K562 (cell line): ENCODE measurements around the gene NDST1. TPM values are rescaled to one million over a fixed set of nuclear protein-coding genes. Genes with fewer than 3 reads are reported as not detected.

Experiments used
- ATAC-seq: fragments of 200-7000 bp; cut with Tn5 transposase; 3 replicates; pipeline ENCODE4 v1.9.1; 2020; ENCODE audit warnings: moderate library complexity
- BruUV-seq: library from RNA; stranded (reverse); fragments of 400-500 nt; replicated peaks from 2 replicates; lab custom pipeline; 2021; lab: Mats Ljungman, UMichigan
- CTCF ChIA-PET: fragments of 300-600 bp; formaldehyde crosslinking; extraction: SDS; loops from one replicate; lab custom pipeline; 2021; ENCODE audit warnings: low intra/inter-chr PET ratio; lab: Yijun Ruan, JAX
- POLR2A ChIA-PET: fragments of 300-600, 350-650 bp; sonication (Branson Sonifier 250); formaldehyde crosslinking; extraction: SDS; loops from one replicate; lab custom pipeline; 2021; ENCODE audit warnings: antibody characterized with exemption, inconsistent platforms; lab: Yijun Ruan, JAX
- DNase-seq, 4 experiments: peaks; one replicate each; pipeline versions ENCODE4 v3.0.0 to v3.0.0-alpha.2; 2011 to 2018; ENCODE audit warnings: low spot score in 3 of 4, mixed read lengths in 3 of 4; ENCODE audit errors: extremely low read depth in 1 of 4
- FAIRE-seq: peaks from 2 replicates; lab custom pipeline; 2011; peaks lifted over from hg19 to GRCh38; lab: Jason Lieb, UNC
- H2AFZ ChIP-seq: 2 replicates; pipeline ENCODE4 v1.6.0; 2011; ENCODE audit warnings: low read depth, low read length, control low read depth, inconsistent platforms
- H3K27ac ChIP-seq: fragments of 200-600 bp; 3 replicates; pipeline ENCODE4 v1.8.0; 2011; ENCODE audit warnings: low read depth, mild to moderate bottlenecking, control low read depth, inconsistent platforms, low read length, moderate library complexity, mixed read lengths; ENCODE audit errors: extremely low read depth
- H3K27me3 ChIP-seq, 2 experiments: fragments of 300-600 bp in 1 of 2; 2 replicates in 1 of 2; 3 replicates in 1 of 2; pipeline versions ENCODE4 v1.6.0 to v1.8.0; 2011; ENCODE audit warnings: inconsistent platforms in 2 of 2, low read length in 2 of 2, mild to moderate bottlenecking in 1 of 2, mixed read lengths in 1 of 2, moderate library complexity in 1 of 2; ENCODE audit not compliant: control insufficient read depth in 2 of 2, insufficient read depth in 2 of 2
- H3K36me3 ChIP-seq: fragments of 300-600 bp; 3 replicates; pipeline ENCODE4 v1.8.0; 2011; ENCODE audit warnings: mild to moderate bottlenecking, low read length, inconsistent platforms; ENCODE audit not compliant: control insufficient read depth, insufficient read depth
- H3K4me1 ChIP-seq, 2 experiments: fragments of 200-600 bp in 1 of 2; replicated peaks in 1 of 2; 2 replicates in 1 of 2; 3 replicates in 1 of 2; pipeline versions ENCODE4 v1.5.1 to v1.8.0; 2011; ENCODE audit warnings: inconsistent platforms in 2 of 2, low read length in 2 of 2, mild to moderate bottlenecking in 1 of 2, mixed read lengths in 1 of 2, moderate library complexity in 1 of 2; ENCODE audit not compliant: control insufficient read depth in 2 of 2, insufficient read depth in 2 of 2
- H3K4me2 ChIP-seq: 2 replicates; pipeline ENCODE4 v1.6.1; 2011; ENCODE audit warnings: low read length, control low read depth, inconsistent platforms, mixed read lengths; ENCODE audit not compliant: insufficient read depth
- H3K4me3 ChIP-seq: fragments of 200-600 bp; sonication (generic), shearing (Covaris generic); 2 replicates; pipeline ENCODE4 v1.5.1; 2016; ENCODE audit warnings: control low read depth, inconsistent platforms
- H3K79me2 ChIP-seq: fragments of 200-600 bp; 3 replicates; pipeline ENCODE4 v1.8.0; 2011; ENCODE audit warnings: low read length, inconsistent platforms; ENCODE audit not compliant: control insufficient read depth, insufficient read depth
- H3K9ac ChIP-seq, 2 experiments: 2 replicates each; pipeline versions ENCODE4 v1.6.0 to v1.6.1; 2011; ENCODE audit warnings: low read depth in 2 of 2, low read length in 2 of 2, control low read depth in 1 of 2, inconsistent platforms in 1 of 2, mild to moderate bottlenecking in 1 of 2, mixed read lengths in 1 of 2; ENCODE audit not compliant: insufficient read depth in 1 of 2
- H3K9me1 ChIP-seq: one replicate; pipeline ENCODE4 v1.6.0; 2011; ENCODE audit warnings: inconsistent platforms, mild to moderate bottlenecking, low read length, moderate library complexity; ENCODE audit not compliant: control insufficient read depth, insufficient read depth
- H3K9me3 ChIP-seq: replicated peaks from 2 replicates; pipeline ENCODE4 v1.5.1; 2011; ENCODE audit warnings: low read depth, low read length, inconsistent platforms; ENCODE audit not compliant: control insufficient read depth, insufficient read depth
- H4K20me1 ChIP-seq: replicated peaks from 2 replicates; pipeline ENCODE4 v1.6.1; 2011; ENCODE audit warnings: low read length, inconsistent platforms, mixed read lengths; ENCODE audit not compliant: control insufficient read depth, insufficient read depth
- HDAC3 ChIP-seq: fragments of 450-650 bp; IDR thresholded peaks from 2 replicates; pipeline ENCODE4 v1.6.1; 2018; ENCODE audit warnings: borderline replicate concordance, mild to moderate bottlenecking, moderate library complexity; ENCODE audit not compliant: partially characterized antibody
- MEIS2 ChIP-seq: fragments of 450-650 bp; IDR thresholded peaks from 2 replicates; pipeline ENCODE4 v1.6.1; 2014; ENCODE audit warnings: mild to moderate bottlenecking; ENCODE audit not compliant: partially characterized antibody
- RCOR1 ChIP-seq, 2 experiments: IDR thresholded peaks; 2 replicates each; pipeline ENCODE4 v1.6.1; 2012; ENCODE audit warnings: low read depth in 2 of 2, low read length in 2 of 2, borderline replicate concordance in 1 of 2, improper control_type of control experiment in 1 of 2
- TCF3 ChIP-seq: sonication (generic); formaldehyde crosslinking; IDR thresholded peaks from 2 replicates; pipeline ENCODE4 v1.4.0; 2020; ENCODE audit warnings: mild to moderate bottlenecking, missing genetic modification reagents
- WGBS: fragments of 100-300 bp; shearing (Covaris generic); methylation state at CpG from one replicate; pipeline ENCODE4 v1.1.6; 2016; ENCODE audit warnings: low coverage, mixed read lengths; ENCODE audit not compliant: insufficient coverage; ENCODE audit errors: missing lambda C conversion rate; 5-methylcytosine and 5-hydroxymethylcytosine counted together
- in situ Hi-C: fragments of 300-500 bp; cut with MboI; formaldehyde crosslinking; loops from 4 replicates; pipeline ENCODE4 v1.15.0; 2018; ENCODE audit warnings: inconsistent platforms, mixed read lengths
- intact Hi-C: fragments of 100-400 bp; cut with micrococcal nuclease; formaldehyde crosslinking; loops from 2 replicates; pipeline ENCODE4 v1.14.2; 2022
- polyA plus RNA-seq, 8 experiments: library from polyadenylated mRNA; depleted of rRNA in 4 of 8; stranded (reverse) in 5 of 8; unstranded in 3 of 8; fragments of >200 nt; fragmentation: Nextera tagmentation in 2 of 8; fragmentation: Illumina TruSeq in 1 of 8; extraction: Ambion mirVana in 2 of 8; extraction: Trizol in 1 of 8; gene quantifications; 2 replicates each; pipeline versions ENCODE4 v1.2.1 to v1.2.3, GENCODE V29; 2011 to 2014; ENCODE audit warnings: inconsistent platforms in 1 of 8, missing spikeins in 1 of 8
- total RNA-seq, 7 experiments: library from RNA; depleted of rRNA in 6 of 7; stranded (reverse); fragments of >200 nt in 6 of 7; fragmentation: Illumina TruSeq in 2 of 7; extraction: Trizol in 2 of 7; gene quantifications; 2 replicates each; pipeline versions ENCODE4 v1.2.1 to v1.2.3, GENCODE V29; 2011 to 2021; ENCODE audit warnings: low replicate concordance in 1 of 7
- TF ChIP-seq, protein P1 (sequence below), 2 experiments: fragments of 450-650 bp in 1 of 2; sonication (generic) in 1 of 2; formaldehyde crosslinking in 1 of 2; IDR thresholded peaks; 2 replicates each; pipeline versions ENCODE4 v1.7.1 to v1.9.0; 2016 to 2022; ENCODE audit warnings: inconsistent platforms in 1 of 2, mild to moderate bottlenecking in 1 of 2, missing genetic modification reagents in 1 of 2
- TF ChIP-seq, protein P2 (sequence below): fragments of 250-450 bp; sonication (Bioruptor Pico); IDR thresholded peaks from 2 replicates; pipeline ENCODE4 v1.5.0; 2020; ENCODE audit warnings: mild to moderate bottlenecking, borderline replicate concordance
- TF ChIP-seq, protein P3 (sequence below), 2 experiments: fragments of 200-800 bp in 1 of 2; sonication (Bioruptor generic) in 1 of 2; sonication (generic) in 1 of 2; formaldehyde crosslinking in 1 of 2; IDR thresholded peaks in 1 of 2; conservative IDR thresholded peaks in 1 of 2; 2 replicates each; pipeline versions ENCODE4 v1.5.0 to v1.6.1; 2016 to 2020; ENCODE audit warnings: missing compliant biosample characterization in 1 of 2, missing genetic modification characterization in 1 of 2, missing genetic modification reagents in 1 of 2

The NDST1 gene
- total and polyA plus RNA-seq, 9 of the 15 experiments (the other 6 are each of a cell fraction or from before 2014, with no cell fraction given), result 0.38 to 47.9 (median 9.9) TPM

DNA sequence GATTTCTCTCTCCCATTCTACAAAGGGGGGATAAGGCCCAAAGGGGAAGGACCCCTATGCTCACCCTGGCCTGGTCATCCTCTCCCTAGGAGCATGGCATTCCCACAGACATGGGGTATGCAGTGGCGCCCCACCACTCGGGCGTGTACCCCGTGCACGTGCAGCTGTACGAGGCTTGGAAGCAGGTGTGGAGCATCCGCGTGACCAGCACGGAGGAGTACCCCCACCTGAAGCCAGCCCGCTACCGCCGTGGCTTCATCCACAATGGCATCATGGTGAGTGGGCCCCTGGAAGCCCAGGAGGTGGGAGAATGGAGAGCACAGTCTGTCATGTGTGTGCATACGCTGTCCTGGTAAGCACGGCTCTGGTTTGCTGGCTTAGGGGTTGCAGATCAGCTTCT, 27.7 kb downstream of the NDST1 start:
- Histone ChIP-seq H3K9ac (no peak overlapping the region), H3K36me3 (peaks cover 66% of the 10 kb centered on the region; the same call in 2 of the 3 replicates), H4K20me1 (no peaks in the 10 kb centered on the region), H3K9me3 (no peaks in the 10 kb centered on the region), H3K4me1 (no peaks in the 10 kb centered on the region), H3K9me1 (no peaks in the 10 kb centered on the region), H3K79me2 (no peaks in the 10 kb centered on the region), H3K27me3 (no peaks in the 10 kb centered on the region), H3K27ac (no peak overlapping the region), H3K4me2 (no peak overlapping the region), H3K4me3 (no peak overlapping the region), H2AFZ (no peak overlapping the region)
- intact Hi-C loops, result no loop called here
- ATAC-seq, result no peak
- DNase-seq, result no peak
- in situ Hi-C loops, result no loop called here
- WGBS, result 99% methylated on average over 14 of the region's 14 CpGs
- no TSS peak for BruUV-seq
- no peak for FAIRE-seq
- CTCF ChIA-PET, result no interaction called here
- POLR2A ChIA-PET, result interaction anchor here (0.6 to 1.1 kb wide), 4 partner anchors 18 to 197 kb away, joined by 3 read pairs; no protein-coding TSS in a partner anchor
- TF ChIP-seq, protein P1, sequence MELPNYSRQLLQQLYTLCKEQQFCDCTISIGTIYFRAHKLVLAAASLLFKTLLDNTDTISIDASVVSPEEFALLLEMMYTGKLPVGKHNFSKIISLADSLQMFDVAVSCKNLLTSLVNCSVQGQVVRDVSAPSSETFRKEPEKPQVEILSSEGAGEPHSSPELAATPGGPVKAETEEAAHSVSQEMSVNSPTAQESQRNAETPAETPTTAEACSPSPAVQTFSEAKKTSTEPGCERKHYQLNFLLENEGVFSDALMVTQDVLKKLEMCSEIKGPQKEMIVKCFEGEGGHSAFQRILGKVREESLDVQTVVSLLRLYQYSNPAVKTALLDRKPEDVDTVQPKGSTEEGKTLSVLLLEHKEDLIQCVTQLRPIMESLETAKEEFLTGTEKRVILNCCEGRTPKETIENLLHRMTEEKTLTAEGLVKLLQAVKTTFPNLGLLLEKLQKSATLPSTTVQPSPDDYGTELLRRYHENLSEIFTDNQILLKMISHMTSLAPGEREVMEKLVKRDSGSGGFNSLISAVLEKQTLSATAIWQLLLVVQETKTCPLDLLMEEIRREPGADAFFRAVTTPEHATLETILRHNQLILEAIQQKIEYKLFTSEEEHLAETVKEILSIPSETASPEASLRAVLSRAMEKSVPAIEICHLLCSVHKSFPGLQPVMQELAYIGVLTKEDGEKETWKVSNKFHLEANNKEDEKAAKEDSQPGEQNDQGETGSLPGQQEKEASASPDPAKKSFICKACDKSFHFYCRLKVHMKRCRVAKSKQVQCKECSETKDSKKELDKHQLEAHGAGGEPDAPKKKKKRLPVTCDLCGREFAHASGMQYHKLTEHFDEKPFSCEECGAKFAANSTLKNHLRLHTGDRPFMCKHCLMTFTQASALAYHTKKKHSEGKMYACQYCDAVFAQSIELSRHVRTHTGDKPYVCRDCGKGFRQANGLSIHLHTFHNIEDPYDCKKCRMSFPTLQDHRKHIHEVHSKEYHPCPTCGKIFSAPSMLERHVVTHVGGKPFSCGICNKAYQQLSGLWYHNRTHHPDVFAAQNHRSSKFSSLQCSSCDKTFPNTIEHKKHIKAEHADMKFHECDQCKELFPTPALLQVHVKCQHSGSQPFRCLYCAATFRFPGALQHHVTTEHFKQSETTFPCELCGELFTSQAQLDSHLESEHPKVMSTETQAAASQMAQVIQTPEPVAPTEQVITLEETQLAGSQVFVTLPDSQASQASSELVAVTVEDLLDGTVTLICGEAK (IDR thresholded peaks at IDR 0.05), result no peak
- TF ChIP-seq, protein P1 (CRISPR knock-in tag; IDR thresholded peaks at IDR 0.05), result no peak
- TF ChIP-seq, protein P2, sequence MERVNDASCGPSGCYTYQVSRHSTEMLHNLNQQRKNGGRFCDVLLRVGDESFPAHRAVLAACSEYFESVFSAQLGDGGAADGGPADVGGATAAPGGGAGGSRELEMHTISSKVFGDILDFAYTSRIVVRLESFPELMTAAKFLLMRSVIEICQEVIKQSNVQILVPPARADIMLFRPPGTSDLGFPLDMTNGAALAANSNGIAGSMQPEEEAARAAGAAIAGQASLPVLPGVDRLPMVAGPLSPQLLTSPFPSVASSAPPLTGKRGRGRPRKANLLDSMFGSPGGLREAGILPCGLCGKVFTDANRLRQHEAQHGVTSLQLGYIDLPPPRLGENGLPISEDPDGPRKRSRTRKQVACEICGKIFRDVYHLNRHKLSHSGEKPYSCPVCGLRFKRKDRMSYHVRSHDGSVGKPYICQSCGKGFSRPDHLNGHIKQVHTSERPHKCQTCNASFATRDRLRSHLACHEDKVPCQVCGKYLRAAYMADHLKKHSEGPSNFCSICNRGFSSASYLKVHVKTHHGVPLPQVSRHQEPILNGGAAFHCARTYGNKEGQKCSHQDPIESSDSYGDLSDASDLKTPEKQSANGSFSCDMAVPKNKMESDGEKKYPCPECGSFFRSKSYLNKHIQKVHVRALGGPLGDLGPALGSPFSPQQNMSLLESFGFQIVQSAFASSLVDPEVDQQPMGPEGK (CRISPR knock-in tag), result no peak
- TF ChIP-seq TCF3 (CRISPR knock-in tag) (no peak), RCOR1 (IDR thresholded peaks at IDR 0.05; ENCODE audit: borderline replicate concordance in 1 of 2, low read depth in 2 of 2, low read length in 2 of 2) (no peak), HDAC3 (no peak), MEIS2 (no peak)
- TF ChIP-seq, protein P3, sequence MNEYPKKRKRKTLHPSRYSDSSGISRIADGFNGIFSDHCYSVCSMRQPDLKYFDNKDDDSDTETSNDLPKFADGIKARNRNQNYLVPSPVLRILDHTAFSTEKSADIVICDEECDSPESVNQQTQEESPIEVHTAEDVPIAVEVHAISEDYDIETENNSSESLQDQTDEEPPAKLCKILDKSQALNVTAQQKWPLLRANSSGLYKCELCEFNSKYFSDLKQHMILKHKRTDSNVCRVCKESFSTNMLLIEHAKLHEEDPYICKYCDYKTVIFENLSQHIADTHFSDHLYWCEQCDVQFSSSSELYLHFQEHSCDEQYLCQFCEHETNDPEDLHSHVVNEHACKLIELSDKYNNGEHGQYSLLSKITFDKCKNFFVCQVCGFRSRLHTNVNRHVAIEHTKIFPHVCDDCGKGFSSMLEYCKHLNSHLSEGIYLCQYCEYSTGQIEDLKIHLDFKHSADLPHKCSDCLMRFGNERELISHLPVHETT (CRISPR knock-in tag; conservative IDR thresholded peaks at IDR 0.05 in 1 of 2, IDR thresholded peaks at IDR 0.05 in 1 of 2), result no peak
